Endothelial cell of umbilical vein (primary cell): ENCODE results near the gene SYMPK. TPM values are rescaled to one million over a fixed set of nuclear protein-coding genes. Genes with fewer than 3 reads are reported as not detected.

Source experiments
- BruUV-seq: library from RNA; stranded (reverse); fragments of 400-500 nt; replicated peaks from 2 replicates; lab custom pipeline; 2021; lab: Mats Ljungman, UMichigan
- CTCF ChIA-PET: fragments of 300-600, 350-600 bp; sonication (Branson Sonifier 250); formaldehyde crosslinking; loops from one replicate; lab custom pipeline; 2021; ENCODE audit warnings: antibody characterized with exemption, inconsistent platforms; lab: Charles Lee
- POLR2A ChIA-PET: fragments of 300-600, 350-600 bp; sonication (Branson Sonifier 250); formaldehyde crosslinking; loops from one replicate; lab custom pipeline; 2021; ENCODE audit warnings: antibody characterized with exemption, inconsistent platforms; lab: Charles Lee
- DNase-seq: peaks from one replicate; pipeline ENCODE4 v3.0.0-alpha.2; 2011; ENCODE audit warnings: low read depth, low spot score
- FAIRE-seq: peaks from 2 replicates; lab custom pipeline; 2011; peaks lifted over from hg19 to GRCh38; lab: Jason Lieb, UNC
- H2AFZ ChIP-seq: 2 replicates; pipeline ENCODE4 v1.6.0; 2012; ENCODE audit warnings: low read depth, low read length, control low read depth, inconsistent platforms
- H3K27ac ChIP-seq: 2 replicates; pipeline ENCODE4 v1.5.1; 2011; ENCODE audit warnings: low read depth, mild to moderate bottlenecking, control low read depth, low read length, moderate library complexity; ENCODE audit not compliant: insufficient read depth
- H3K27me3 ChIP-seq, 2 experiments: 2 replicates each; pipeline versions ENCODE4 v1.6.0 to v1.6.1; 2011; ENCODE audit warnings: low read length in 2 of 2, mixed read lengths in 1 of 2; ENCODE audit not compliant: control insufficient read depth in 2 of 2, insufficient read depth in 2 of 2
- H3K36me3 ChIP-seq, 2 experiments: 2 replicates in 1 of 2; 3 replicates in 1 of 2; pipeline ENCODE4 v1.5.1; 2011; ENCODE audit warnings: low read length in 2 of 2, mild to moderate bottlenecking in 1 of 2, moderate library complexity in 1 of 2; ENCODE audit not compliant: control insufficient read depth in 2 of 2, insufficient read depth in 2 of 2; ENCODE audit errors: extremely low read depth in 1 of 2
- H3K4me1 ChIP-seq: 3 replicates; pipeline ENCODE4 v1.5.1; 2011; ENCODE audit warnings: mild to moderate bottlenecking, low read length; ENCODE audit not compliant: control insufficient read depth, insufficient read depth; ENCODE audit errors: extremely low read depth
- H3K4me2 ChIP-seq: 2 replicates; pipeline ENCODE4 v1.6.1; 2011; ENCODE audit warnings: low read length, control low read depth, mixed read lengths; ENCODE audit not compliant: insufficient read depth
- H3K4me3 ChIP-seq, 3 experiments: fragments of 200-600 bp in 1 of 3; sonication (generic), shearing (Covaris generic) in 1 of 3; replicated peaks in 1 of 3; 2 replicates each; pipeline ENCODE4 v1.5.1; 2011 to 2016; ENCODE audit warnings: control low read depth in 3 of 3, low read length in 3 of 3, mild to moderate bottlenecking in 2 of 3, inconsistent platforms in 1 of 3, low read depth in 1 of 3, moderate library complexity in 1 of 3; ENCODE audit not compliant: insufficient read depth in 1 of 3
- H3K79me2 ChIP-seq: 2 replicates; pipeline ENCODE4 v1.6.0; 2012; ENCODE audit warnings: low read length, inconsistent platforms; ENCODE audit not compliant: control insufficient read depth, insufficient read depth
- H3K9ac ChIP-seq: replicated peaks from 2 replicates; pipeline ENCODE3; 2011; ENCODE audit warnings: low read length, control low read depth; ENCODE audit not compliant: insufficient read depth; ENCODE audit errors: extremely low read depth
- H3K9me1 ChIP-seq: replicated peaks from 3 replicates; pipeline ENCODE4 v1.6.0; 2011; ENCODE audit warnings: mild to moderate bottlenecking, low read length; ENCODE audit not compliant: control insufficient read depth, insufficient read depth; ENCODE audit errors: extremely low read depth
- H3K9me3 ChIP-seq: replicated peaks from 2 replicates; pipeline ENCODE4 v1.5.1; 2012; ENCODE audit warnings: low read length, inconsistent platforms; ENCODE audit not compliant: control insufficient read depth, insufficient read depth
- H4K20me1 ChIP-seq: replicated peaks from 2 replicates; pipeline ENCODE3; 2011; ENCODE audit warnings: mild to moderate bottlenecking, low read length; ENCODE audit not compliant: control insufficient read depth, insufficient read depth; ENCODE audit errors: extremely low read depth
- CTCF ChIP-seq, 2 donors: IDR thresholded peaks; 1 replicate in 1 of 2; 2 replicates in 1 of 2; pipeline ENCODE4 v1.5.1; 2011; ENCODE audit warnings: low read length in 2 of 2, mild to moderate bottlenecking in 2 of 2, moderate library complexity in 2 of 2, control low read depth in 1 of 2, inconsistent platforms in 1 of 2, low read depth in 1 of 2; ENCODE audit not compliant: insufficient read depth in 1 of 2; ENCODE audit errors: extremely low read depth in 1 of 2
- EZH2 ChIP-seq: IDR thresholded peaks from 2 replicates; pipeline ENCODE4 v1.6.1; 2012; ENCODE audit warnings: borderline replicate concordance, low read depth, mild to moderate bottlenecking, moderate library complexity, low read length, inconsistent platforms; ENCODE audit not compliant: severe bottlenecking
- MYC ChIP-seq: IDR thresholded peaks from one replicate; pipeline ENCODE4 v1.6.1; 2011; ENCODE audit warnings: mild to moderate bottlenecking, low read depth, low read length
- dilution Hi-C: fragments of 300-500 bp; cut with MboI; formaldehyde crosslinking; loops from one replicate; pipeline ENCODE4 v1.15.0; 2019; ENCODE audit warnings: low sequenced_read_pairs; ENCODE audit not compliant: extremely low pct_ligation_motif_present
- intact Hi-C: fragments of 100-400 bp; cut with micrococcal nuclease; formaldehyde crosslinking; loops from one replicate; pipeline ENCODE4 v1.10.0; 2022
- polyA plus RNA-seq, 4 experiments: library from polyadenylated mRNA; depleted of rRNA in 3 of 4; stranded (reverse) in 3 of 4; unstranded in 1 of 4; fragments of >200 nt; gene quantifications; 2 replicates each; pipeline versions ENCODE4 v1.2.1 to v1.2.3, GENCODE V29; 2011 to 2012; ENCODE audit warnings: missing spikeins in 1 of 4
- total RNA-seq: library from RNA; stranded (reverse); gene quantifications from 2 replicates; pipeline ENCODE4 v1.2.3, GENCODE V29; 2021

Gene SYMPK
- total and polyA plus RNA-seq, 2 donors (not counting 3 experiments of a cell fraction or from before 2014, with no cell fraction given): 89.8 to 95.7 TPM

- Histone ChIP-seq H3K4me1 (no peaks in the 10 kb centered on the region), H3K9me1 (no peaks in the 10 kb centered on the region), H3K9ac (no peak overlapping the region), H3K36me3 (no peaks in the 10 kb centered on the region), H3K79me2 (no peaks in the 10 kb centered on the region), H3K9me3 (no peaks in the 10 kb centered on the region), H3K4me3 (no peak overlapping the region), H3K27ac (no peak overlapping the region), H3K4me2 (no peak overlapping the region), H2AFZ (no peak overlapping the region), H3K27me3 (no peaks in the 10 kb centered on the region), H4K20me1 (no peaks in the 10 kb centered on the region)
- ChIA-PET POLR2A (no interaction called here), CTCF (no interaction called here)
- BruUV-seq: no TSS peak
- FAIRE-seq: no peak
- no peak for TF ChIP-seq EZH2
- DNase-seq: no peak
- intact Hi-C loops (no loop called here), dilution Hi-C loops (no loop called here)
These were observed 46.0 kb upstream of the SYMPK start for GRCh38 chr19:45908956-45909355.

GRCh38 chr19:45906221-45906620, 43.3 kb upstream of the SYMPK start:
- H2AFZ ChIP-seq: no peak overlapping the region
- H3K27me3 ChIP-seq: no peaks in the 10 kb centered on the region
- dilution Hi-C loops (no loop called here), intact Hi-C loops (no loop called here)
- H3K4me2 ChIP-seq: no peak overlapping the region
- H3K27ac ChIP-seq: no peak overlapping the region
- H3K9me1 ChIP-seq: no peaks in the 10 kb centered on the region
- DNase-seq (no peak), FAIRE-seq (no peak)
- no peaks in the 10 kb centered on the region for H3K79me2 ChIP-seq
- no peaks in the 10 kb centered on the region for H3K36me3 ChIP-seq
- no peak for TF ChIP-seq EZH2
- TF ChIP-seq MYC: no peak
- TF ChIP-seq CTCF (IDR thresholded peaks at IDR 0.05; ENCODE audit: extremely low read depth in 1 of 2, insufficient read depth in 1 of 2, low read depth in 1 of 2, low read length in 2 of 2): no peak
- no TSS peak for BruUV-seq
- H3K9me3 ChIP-seq: no peaks in the 10 kb centered on the region
- H3K9ac ChIP-seq: no peak overlapping the region
- CTCF ChIA-PET: no interaction called here
- POLR2A ChIA-PET: no interaction called here
- no peak overlapping the region for H3K4me3 ChIP-seq
- no peaks in the 10 kb centered on the region for H4K20me1 ChIP-seq
- H3K4me1 ChIP-seq: peaks cover 7% of the 10 kb centered on the region
